HTR-8/SVneo (cell line): ENCODE results near the gene BAZ2A.
"Not testable (repeated sequence)": the region's sequence is repeated elsewhere in the genome, so short reads cannot be mapped to it uniquely, and the experiment has no call there.

Source experiments
- DNase-seq: peaks from one replicate; pipeline ENCODE4 v3.0.0; 2011; ENCODE audit warnings: low spot score, mixed read lengths; ENCODE audit not compliant: insufficient read length
- FAIRE-seq: peaks from 2 replicates; lab custom pipeline; 2011; peaks lifted over from hg19 to GRCh38; lab: Jason Lieb, UNC

BAZ2A gene

GRCh38 chr12:56630180-56630632, at the start of gene BAZ2A:
BAZ2A (minus strand) TSS chr12:56630326; CDS start chr12:56617530, 12,796 bp downstream.
- FAIRE-seq (no peak), DNase-seq (peak; percentile 85)

- no peak for FAIRE-seq
- no peak for DNase-seq
Measured at GRCh38 chr12:56678852-56679251, 48.7 kb upstream of the BAZ2A start.

GRCh38 chr12:56677680-56678079, 47.6 kb upstream of the BAZ2A start:
- FAIRE-seq (no peak), DNase-seq (no peak)

- FAIRE-seq (no peak), DNase-seq (no peak)
Measured at GRCh38 chr12:56676851-56677580, 46.9 kb upstream of the BAZ2A start.

GRCh38 chr12:56671608-56672007, 41.5 kb upstream of the BAZ2A start:
- no peak for DNase-seq
- no peak for FAIRE-seq

GRCh38 chr12:56670836-56671235, 40.7 kb upstream of the BAZ2A start:
- FAIRE-seq (no peak), DNase-seq (no peak)

DNA sequence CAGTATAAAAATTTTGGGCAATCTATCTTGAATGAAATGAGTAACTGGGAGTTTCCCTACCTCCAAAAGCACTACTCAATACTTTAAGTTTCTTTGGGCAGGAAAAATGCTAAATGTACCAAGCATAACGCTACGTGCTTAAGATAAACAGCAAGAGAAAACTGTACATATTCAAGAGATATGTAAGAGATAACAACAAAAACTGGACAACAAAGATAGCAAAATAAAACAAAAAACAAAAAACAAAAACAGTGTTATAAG, 38.0 kb upstream of the BAZ2A start:
- FAIRE-seq (no peak), DNase-seq (no peak)

DNA sequence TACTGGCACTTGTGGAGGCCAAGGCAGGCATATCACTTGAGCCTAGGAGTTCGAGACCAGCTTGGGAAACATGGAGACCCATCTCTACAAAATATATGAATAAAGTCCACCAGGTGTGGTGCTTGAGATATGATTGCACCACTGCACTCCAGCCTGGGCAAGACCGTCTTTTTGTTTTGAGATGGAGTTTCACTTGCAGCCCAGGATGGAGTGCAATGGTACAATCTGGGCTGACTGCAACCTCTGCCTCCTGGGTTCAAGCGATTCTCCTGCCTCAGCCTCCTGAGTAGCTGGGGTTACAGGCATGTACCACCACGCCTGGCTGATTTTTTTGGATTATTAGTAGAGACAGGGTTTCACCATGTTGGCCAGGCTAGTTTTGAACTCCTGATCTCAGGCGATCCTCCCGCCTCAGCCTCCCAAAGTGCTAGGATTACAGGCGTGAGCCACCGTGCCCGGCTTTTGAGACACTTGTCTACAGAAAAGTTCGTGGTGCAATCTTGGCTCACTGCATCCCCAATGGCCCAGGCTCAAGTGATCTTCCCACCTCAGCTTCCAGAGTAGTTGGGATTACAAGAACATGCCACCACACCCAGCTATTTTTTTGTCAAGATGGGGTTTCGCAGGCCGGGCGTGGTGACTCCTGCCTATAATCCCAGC, 32.0 kb upstream of the BAZ2A start:
- DNase-seq (no peak), FAIRE-seq (no peak)

GRCh38 chr12:56661560-56661959, 31.4 kb upstream of the BAZ2A start:
- DNase-seq = no peak
- no peak for FAIRE-seq

- FAIRE-seq (no peak), DNase-seq (no peak)
Measured at GRCh38 chr12:56658921-56659320, 28.8 kb upstream of the BAZ2A start.

GRCh38 chr12:56657416-56658379, 27.6 kb upstream of the BAZ2A start:
- DNase-seq (no peak), FAIRE-seq (no peak)

DNA sequence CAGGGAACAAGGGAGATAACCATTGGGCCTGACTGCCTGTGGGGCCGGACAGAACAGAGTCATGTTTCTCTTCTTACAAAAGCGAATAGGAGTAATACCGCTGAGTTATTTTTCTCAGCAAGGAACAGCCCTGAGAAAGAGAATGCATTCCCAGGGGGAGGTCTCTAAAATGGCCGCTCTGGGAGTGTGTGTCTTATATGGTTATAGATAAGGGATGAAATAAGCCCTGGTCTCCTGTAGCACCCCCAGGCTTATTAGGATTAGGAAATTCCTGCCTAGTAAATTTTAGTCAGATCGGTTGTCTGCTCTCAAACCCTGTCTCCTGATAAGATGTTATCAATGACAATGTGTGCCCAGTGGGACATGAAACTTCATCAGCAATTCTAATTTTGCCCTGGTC, 23.7 kb upstream of the BAZ2A start:
- FAIRE-seq, DNase-seq: not testable (repeated sequence)

GRCh38 chr12:56648023-56648422, 17.9 kb upstream of the BAZ2A start:
- FAIRE-seq, DNase-seq: not testable (repeated sequence)

GRCh38 chr12:56645717-56646446, 15.8 kb upstream of the BAZ2A start, which contains the start of gene ATP5F1B:
ATP5F1B (minus strand) TSS chr12:56645984; CDS start chr12:56645963, 21 bp downstream.
- FAIRE-seq = peak; percentile 90

GRCh38 chr12:56645201-56645716, 15.1 kb upstream of the BAZ2A start:
- DNase-seq (no peak), FAIRE-seq (no peak)

More at GRCh38 chr12:56645717-56646446, 15.8 kb upstream of the BAZ2A start, which contains the start of gene ATP5F1B:
- DNase-seq = peak; percentile 99

GRCh38 chr12:56644654-56645053, 14.5 kb upstream of the BAZ2A start:
- no peak for DNase-seq
- no peak for FAIRE-seq

GRCh38 chr12:56641219-56641618, 11.1 kb upstream of the BAZ2A start:
- DNase-seq = no peak
- FAIRE-seq = no peak

- DNase-seq (no peak), FAIRE-seq (no peak)
Measured at GRCh38 chr12:56637621-56638020, 7.5 kb upstream of the BAZ2A start.

- FAIRE-seq = peak; percentile 13
- DNase-seq = peak; percentile 97
Measured at GRCh38 chr12:56636675-56637540, 6.8 kb upstream of the BAZ2A start.
